Measurements from ENCODE around the gene GNPDA1. TPM values are rescaled to one million over a fixed set of nuclear protein-coding genes. Genes with fewer than 3 reads are reported as not detected.

GNPDA1 gene
- polyA plus RNA-seq, 3 donors: 14.6 to 47.6 (median 24.3) TPM

DNA sequence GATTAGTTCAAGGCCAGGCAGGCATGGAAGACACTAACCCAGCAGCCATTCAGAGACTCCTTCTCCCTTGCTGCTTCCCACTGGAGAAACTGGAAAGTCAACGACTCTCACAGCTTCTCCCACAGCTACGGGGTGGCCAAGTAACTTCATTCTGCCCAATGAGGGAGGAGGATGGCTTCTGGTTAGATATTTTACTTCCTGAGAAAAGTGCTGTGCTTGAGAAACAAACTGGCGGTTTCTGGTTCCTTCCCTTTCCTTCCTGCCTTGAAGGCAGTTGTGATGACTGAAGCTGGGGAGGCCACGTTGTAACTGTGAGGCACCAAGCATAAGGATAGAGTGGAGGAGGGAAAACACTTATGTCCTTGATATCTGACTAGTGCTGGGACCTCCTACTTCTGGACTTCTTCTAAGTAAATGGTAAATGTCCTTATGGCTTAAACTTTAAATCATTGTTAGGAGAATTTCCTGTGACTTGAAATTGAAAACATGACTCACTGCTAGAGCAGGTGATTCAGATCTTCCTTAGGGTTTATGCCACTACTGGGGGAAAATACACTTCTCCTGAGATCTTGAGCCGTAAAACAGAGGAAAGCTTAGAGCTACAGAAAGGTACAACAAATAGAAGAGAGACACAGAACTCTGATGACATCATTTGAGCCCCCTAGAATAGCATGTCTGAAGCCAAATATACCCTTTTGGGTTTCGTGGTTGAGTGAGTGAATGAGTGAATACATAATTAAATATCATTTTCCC is 3.1 kb upstream of the GNPDA1 start:
- WGBS (ENCODE audit: insufficient coverage): 0% methylated on average over 1 of the region's 6 CpGs
- Mint-ChIP-seq H3K36me3 (peaks cover 6 to 7% of the 10 kb centered on the region in 2 donors), H3K4me3 (peak overlapping the region; percentile 16 to 41), H3K27me3 (ENCODE audit: low read depth in 3 of 3) (peaks cover 0 to 3% (median 2%) of the 10 kb centered on the region in 3 donors), H3K9me3 (peaks cover 2 to 20% (median 11%) of the 10 kb centered on the region in 7 donors), H3K27ac (peak overlapping the region; percentile 78 to 92 (median 91)), H3K4me1 (peaks cover 52% of the 10 kb centered on the region)
- H3K79me2 ChIP-seq (ENCODE audit: insufficient read depth, low read length): no peaks in the 10 kb centered on the region
- no peaks in the 10 kb centered on the region for H3K36me3 ChIP-seq (replicated peaks in 1 of 2; ENCODE audit: control insufficient read depth in 1 of 2, insufficient read depth in 2 of 2, low read length in 2 of 2)
- H3K27me3 ChIP-seq (ENCODE audit: control insufficient read depth in 2 of 2, insufficient read depth in 2 of 2, low read length in 2 of 2): no peaks in the 10 kb centered on the region
- H3K4me2 ChIP-seq (replicated peaks; ENCODE audit: extremely low read depth, low read length, poor library complexity, severe bottlenecking): peak overlapping the region; percentile 52
- no peaks in the 10 kb centered on the region for H4K20me1 ChIP-seq (ENCODE audit: insufficient read depth, low read length)
- peak overlapping the region; percentile 84 for H3K27ac ChIP-seq (ENCODE audit: low read depth in 1 of 2, low read length in 2 of 2)
- H3K9me3 ChIP-seq (replicated peaks in 1 of 2; ENCODE audit: control insufficient read depth in 1 of 2, insufficient read depth in 1 of 2, low read length in 2 of 2): peaks cover 0 to 6% of the 10 kb centered on the region in 2 donors
- H3K9ac ChIP-seq (ENCODE audit: insufficient read depth, low read length, poor library complexity, severe bottlenecking): peak overlapping the region; percentile 9
- H2AFZ ChIP-seq (ENCODE audit: insufficient read depth, low read depth, low read length, poor library complexity, severe bottlenecking): peak overlapping the region; percentile 66
- TF ChIP-seq, protein P1, sequence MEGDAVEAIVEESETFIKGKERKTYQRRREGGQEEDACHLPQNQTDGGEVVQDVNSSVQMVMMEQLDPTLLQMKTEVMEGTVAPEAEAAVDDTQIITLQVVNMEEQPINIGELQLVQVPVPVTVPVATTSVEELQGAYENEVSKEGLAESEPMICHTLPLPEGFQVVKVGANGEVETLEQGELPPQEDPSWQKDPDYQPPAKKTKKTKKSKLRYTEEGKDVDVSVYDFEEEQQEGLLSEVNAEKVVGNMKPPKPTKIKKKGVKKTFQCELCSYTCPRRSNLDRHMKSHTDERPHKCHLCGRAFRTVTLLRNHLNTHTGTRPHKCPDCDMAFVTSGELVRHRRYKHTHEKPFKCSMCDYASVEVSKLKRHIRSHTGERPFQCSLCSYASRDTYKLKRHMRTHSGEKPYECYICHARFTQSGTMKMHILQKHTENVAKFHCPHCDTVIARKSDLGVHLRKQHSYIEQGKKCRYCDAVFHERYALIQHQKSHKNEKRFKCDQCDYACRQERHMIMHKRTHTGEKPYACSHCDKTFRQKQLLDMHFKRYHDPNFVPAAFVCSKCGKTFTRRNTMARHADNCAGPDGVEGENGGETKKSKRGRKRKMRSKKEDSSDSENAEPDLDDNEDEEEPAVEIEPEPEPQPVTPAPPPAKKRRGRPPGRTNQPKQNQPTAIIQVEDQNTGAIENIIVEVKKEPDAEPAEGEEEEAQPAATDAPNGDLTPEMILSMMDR (IDR thresholded peaks at IDR 0.05): no peak
- peak; percentile 59 to 79 (median 77) for DNase-seq
- intact Hi-C loops (cut with micrococcal nuclease): loop anchor here in 1 of 2 donors (5.0 to 10.0 kb wide), 3 partner anchors 36 to 209 kb away; partner anchors contain the start of gene NDFIP1
- H3K4me3 ChIP-seq (replicated peaks in 1 of 3; ENCODE audit: low read depth in 2 of 3, low read length in 3 of 3): peak overlapping the region in 1 of 3 experiments; percentile 21
- H3K4me1 ChIP-seq (ENCODE audit: control insufficient read depth in 1 of 2, insufficient read depth in 2 of 2, low read length in 2 of 2): peaks cover 40 to 47% of the 10 kb centered on the region in 2 donors

DNA sequence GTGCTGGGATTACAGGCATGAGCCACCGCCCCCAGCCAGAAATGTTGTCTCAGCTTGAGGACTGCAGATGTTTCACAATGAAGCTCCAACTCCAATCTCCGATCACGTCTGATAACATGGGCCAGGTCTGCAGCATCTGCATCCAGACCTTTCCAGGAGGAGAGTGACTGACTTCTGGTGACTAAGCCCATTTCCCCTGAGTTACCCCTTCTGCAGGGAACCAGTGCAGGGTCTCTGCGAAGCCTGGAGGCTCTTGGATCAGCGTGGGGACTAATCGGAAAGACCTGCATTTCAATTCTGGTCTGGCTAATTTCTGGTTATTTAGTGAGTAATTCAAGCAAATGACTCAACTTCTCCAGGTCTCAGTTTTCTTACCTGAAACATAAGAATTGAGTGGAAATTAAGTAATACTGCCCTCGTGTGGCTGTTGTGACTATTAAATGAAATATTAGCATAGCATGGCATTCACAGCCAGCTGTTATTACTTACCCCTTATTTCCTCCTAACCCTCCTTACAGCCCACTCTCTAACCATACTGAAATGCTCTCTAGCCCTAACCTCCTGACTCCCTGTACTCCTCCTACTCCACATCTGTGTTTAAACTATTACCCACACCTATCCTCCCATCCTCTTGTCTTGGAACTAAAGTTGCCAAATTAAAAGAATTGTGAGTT is 2.2 kb upstream of the GNPDA1 start:
- H2AFZ ChIP-seq (ENCODE audit: insufficient read depth, low read depth, low read length, poor library complexity, severe bottlenecking): no peak overlapping the region
- H3K79me2 ChIP-seq (ENCODE audit: insufficient read depth, low read length): no peaks in the 10 kb centered on the region
- peak overlapping the region in 1 of 2 donors; percentile 7 for H3K4me3 Mint-ChIP-seq
- no peak overlapping the region for H3K9ac ChIP-seq (ENCODE audit: insufficient read depth, low read length, poor library complexity, severe bottlenecking)
- peaks cover 40 to 47% of the 10 kb centered on the region in 2 donors for H3K4me1 ChIP-seq (ENCODE audit: control insufficient read depth in 1 of 2, insufficient read depth in 2 of 2, low read length in 2 of 2)
- no peaks in the 10 kb centered on the region for H3K36me3 ChIP-seq (replicated peaks in 1 of 2; ENCODE audit: control insufficient read depth in 1 of 2, insufficient read depth in 2 of 2, low read length in 2 of 2)
- H3K27ac Mint-ChIP-seq: peak overlapping the region; percentile 78 to 92 (median 91)
- peak overlapping the region in 1 of 3 experiments; percentile 21 for H3K4me3 ChIP-seq (replicated peaks in 1 of 3; ENCODE audit: low read depth in 2 of 3, low read length in 3 of 3)
- H4K20me1 ChIP-seq (ENCODE audit: insufficient read depth, low read length): no peaks in the 10 kb centered on the region
- H3K27ac ChIP-seq (ENCODE audit: low read depth in 1 of 2, low read length in 2 of 2): peak overlapping the region; percentile 84
- 78% methylated on average over 3 of the region's 7 CpGs for WGBS (ENCODE audit: insufficient coverage)
- H3K9me3 Mint-ChIP-seq: peaks cover under 1 to 12% (median 4%) of the 10 kb centered on the region in 7 donors
- H3K27me3 ChIP-seq (ENCODE audit: control insufficient read depth in 2 of 2, insufficient read depth in 2 of 2, low read length in 2 of 2): no peaks in the 10 kb centered on the region
- H3K4me1 Mint-ChIP-seq: peaks cover 52% of the 10 kb centered on the region
- peak; percentile 19 to 65 (median 53) for DNase-seq
- peaks cover 3 to 7% of the 10 kb centered on the region in 2 donors for H3K36me3 Mint-ChIP-seq
- peaks cover 0 to under 1% of the 10 kb centered on the region in 2 donors for H3K9me3 ChIP-seq (replicated peaks in 1 of 2; ENCODE audit: control insufficient read depth in 1 of 2, insufficient read depth in 1 of 2, low read length in 2 of 2)
- intact Hi-C loops (cut with micrococcal nuclease): loop anchor here in 1 of 2 donors (5.0 to 10.0 kb wide), 3 partner anchors 37 to 210 kb away; partner anchors contain the start of gene NDFIP1
- TF ChIP-seq, protein P1 (IDR thresholded peaks at IDR 0.05): peak; percentile 79
- H3K27me3 Mint-ChIP-seq (ENCODE audit: low read depth in 3 of 3): peaks cover 0 to 3% (median 2%) of the 10 kb centered on the region in 3 donors
- H3K4me2 ChIP-seq (replicated peaks; ENCODE audit: extremely low read depth, low read length, poor library complexity, severe bottlenecking): peak overlapping the region; percentile 52
